ENCODE results near the gene THRAP3. TPM values are rescaled to one million over a fixed set of nuclear protein-coding genes. Genes with fewer than 3 reads are reported as not detected.

Gene THRAP3
- total RNA-seq, 1 experiment from 2014 or later: 86.8 TPM

GRCh38 chr1:36320291-36320761 is 96.1 kb downstream of the THRAP3 start:
- no TSS peak for BruUV-seq (replicated peaks)
- no peak for TF ChIP-seq CTCF (IDR thresholded peaks at IDR 0.05; ENCODE audit: insufficient read depth in 1 of 2, low read depth in 1 of 2, low read length in 1 of 2, severe bottlenecking in 1 of 2, unreplicated experiment in 1 of 2)
- H3K27me3 ChIP-seq (replicated peaks; ENCODE audit: control insufficient read depth, insufficient read depth, low read length): no peaks in the 10 kb centered on the region
- H3K9me3 ChIP-seq: no peaks in the 10 kb centered on the region
- POLR2A ChIA-PET: interaction anchor here (0.7 kb wide), 1 partner anchor 14 kb away, joined by 3 read pairs; the partner anchor contains the start of gene SH3D21
- Mint-ChIP-seq H3K36me3 (ENCODE audit: insufficient read depth, unreplicated experiment) (peaks cover 6% of the 10 kb centered on the region), H3K9me3 (ENCODE audit: unreplicated experiment) (no peaks in the 10 kb centered on the region), H3K4me3 (ENCODE audit: unreplicated experiment) (peak overlapping the region; percentile 30), H3K4me1 (ENCODE audit: low read depth, unreplicated experiment) (no peaks in the 10 kb centered on the region), H3K27me3 (ENCODE audit: insufficient read depth, unreplicated experiment) (no peaks in the 10 kb centered on the region), H3K27ac (ENCODE audit: unreplicated experiment) (peak overlapping the region; percentile 48)
- no peaks in the 10 kb centered on the region for H3K36me3 ChIP-seq (ENCODE audit: control insufficient read depth, insufficient read depth, low read length)
- no peak overlapping the region for H3K4me3 ChIP-seq (ENCODE audit: low read depth, low read length)
- intact Hi-C loops (cut with micrococcal nuclease; ENCODE audit: unreplicated experiment): no loop called here
- DNase-seq: no peak
- CTCF ChIA-PET: no interaction called here
- peaks cover 6% of the 10 kb centered on the region; the same call in 1 of the 2 replicates for H3K4me1 ChIP-seq

- no peaks in the 10 kb centered on the region for H3K4me1 Mint-ChIP-seq (ENCODE audit: low read depth, unreplicated experiment)
- peak overlapping the region; percentile 30 for H3K4me3 Mint-ChIP-seq (ENCODE audit: unreplicated experiment)
- DNase-seq: no peak
- Histone ChIP-seq H3K4me1 (peaks cover 6% of the 10 kb centered on the region; the same call in 1 of the 2 replicates), H3K27me3 (replicated peaks; ENCODE audit: control insufficient read depth, insufficient read depth, low read length) (no peaks in the 10 kb centered on the region), H3K36me3 (ENCODE audit: control insufficient read depth, insufficient read depth, low read length) (no peaks in the 10 kb centered on the region), H3K9me3 (no peaks in the 10 kb centered on the region), H3K4me3 (ENCODE audit: low read depth, low read length) (no peak overlapping the region)
- CTCF ChIA-PET: no interaction called here
- intact Hi-C loops (cut with micrococcal nuclease; ENCODE audit: unreplicated experiment): no loop called here
- peaks cover 6% of the 10 kb centered on the region for H3K36me3 Mint-ChIP-seq (ENCODE audit: insufficient read depth, unreplicated experiment)
- BruUV-seq (replicated peaks): no TSS peak
- peak overlapping the region; percentile 48 for H3K27ac Mint-ChIP-seq (ENCODE audit: unreplicated experiment)
- no peak for TF ChIP-seq CTCF (IDR thresholded peaks at IDR 0.05; ENCODE audit: insufficient read depth in 1 of 2, low read depth in 1 of 2, low read length in 1 of 2, severe bottlenecking in 1 of 2, unreplicated experiment in 1 of 2)
- H3K27me3 Mint-ChIP-seq (ENCODE audit: insufficient read depth, unreplicated experiment): no peaks in the 10 kb centered on the region
- POLR2A ChIA-PET: no interaction called here
- no peaks in the 10 kb centered on the region for H3K9me3 Mint-ChIP-seq (ENCODE audit: unreplicated experiment)
Measured at GRCh38 chr1:36320767-36321118, 96.5 kb downstream of the THRAP3 start.

- ChIA-PET POLR2A (no interaction called here), CTCF (no interaction called here)
- no peak overlapping the region for H3K27ac Mint-ChIP-seq (ENCODE audit: unreplicated experiment)
- no peaks in the 10 kb centered on the region for H3K9me3 ChIP-seq
- intact Hi-C loops (cut with micrococcal nuclease; ENCODE audit: unreplicated experiment): no loop called here
- no peaks in the 10 kb centered on the region for H3K4me1 Mint-ChIP-seq (ENCODE audit: low read depth, unreplicated experiment)
- DNase-seq: no peak
- H3K9me3 Mint-ChIP-seq (ENCODE audit: unreplicated experiment): no peaks in the 10 kb centered on the region
- no peak for TF ChIP-seq CTCF (IDR thresholded peaks at IDR 0.05; ENCODE audit: insufficient read depth in 1 of 2, low read depth in 1 of 2, low read length in 1 of 2, severe bottlenecking in 1 of 2, unreplicated experiment in 1 of 2)
- H3K4me1 ChIP-seq: peaks cover 6% of the 10 kb centered on the region; the same call in 1 of the 2 replicates
- H3K27me3 Mint-ChIP-seq (ENCODE audit: insufficient read depth, unreplicated experiment): no peaks in the 10 kb centered on the region
- peaks cover 6% of the 10 kb centered on the region for H3K36me3 Mint-ChIP-seq (ENCODE audit: insufficient read depth, unreplicated experiment)
- H3K4me3 Mint-ChIP-seq (ENCODE audit: unreplicated experiment): peak overlapping the region; percentile 52
- no peaks in the 10 kb centered on the region for H3K36me3 ChIP-seq (ENCODE audit: control insufficient read depth, insufficient read depth, low read length)
- BruUV-seq (replicated peaks): no TSS peak
- H3K4me3 ChIP-seq (ENCODE audit: low read depth, low read length): no peak overlapping the region
- no peaks in the 10 kb centered on the region for H3K27me3 ChIP-seq (replicated peaks; ENCODE audit: control insufficient read depth, insufficient read depth, low read length)
Measured at GRCh38 chr1:36321119-36321951, 97.1 kb downstream of the THRAP3 start.

All from Caco-2 (cell line).